GM11168 (cell line): Measurements from ENCODE around the gene GRIP1.

Experiments
- in situ Hi-C: fragments of 300-500 bp; cut with MboI; formaldehyde crosslinking; loops from one replicate; pipeline ENCODE4 v1.12.0; 2022; ENCODE audit warnings: low sequenced_read_pairs; ENCODE audit not compliant: unreplicated experiment

The GRIP1 gene

DNA sequence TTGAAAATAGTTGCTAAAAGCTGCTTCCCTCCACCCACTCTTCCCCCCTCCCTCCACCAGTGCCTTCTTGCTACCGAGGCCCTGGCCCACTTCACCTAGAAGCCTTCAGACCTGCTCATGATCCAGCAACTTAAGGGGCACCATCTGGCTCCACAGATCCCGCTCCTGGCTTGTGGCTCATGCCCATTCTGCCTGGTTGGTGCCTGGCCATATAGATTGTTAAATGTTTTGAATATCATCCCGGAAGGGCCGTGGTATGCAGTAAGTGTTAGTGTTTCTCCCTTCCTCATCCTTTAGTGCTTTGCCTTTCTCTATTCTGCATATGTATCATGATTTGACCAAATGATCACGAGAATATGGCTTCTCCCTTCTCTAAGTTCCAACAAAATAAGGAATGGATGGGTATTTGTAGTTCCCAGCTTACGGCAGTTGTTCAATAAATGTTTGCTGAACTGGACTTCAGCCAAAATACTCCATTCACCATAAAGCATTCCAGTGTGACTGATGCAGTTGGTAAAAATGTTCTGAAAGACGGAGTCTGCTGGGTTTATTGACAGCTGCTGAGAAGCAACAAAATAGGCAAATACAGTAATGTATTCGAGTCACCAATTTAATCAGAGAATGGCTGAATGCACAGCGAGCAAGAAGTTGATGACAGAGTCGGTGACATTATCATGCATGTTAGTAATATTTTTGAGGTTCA is 30.7 kb downstream of the GRIP1 start:
- in situ Hi-C loops, result no loop called here

DNA sequence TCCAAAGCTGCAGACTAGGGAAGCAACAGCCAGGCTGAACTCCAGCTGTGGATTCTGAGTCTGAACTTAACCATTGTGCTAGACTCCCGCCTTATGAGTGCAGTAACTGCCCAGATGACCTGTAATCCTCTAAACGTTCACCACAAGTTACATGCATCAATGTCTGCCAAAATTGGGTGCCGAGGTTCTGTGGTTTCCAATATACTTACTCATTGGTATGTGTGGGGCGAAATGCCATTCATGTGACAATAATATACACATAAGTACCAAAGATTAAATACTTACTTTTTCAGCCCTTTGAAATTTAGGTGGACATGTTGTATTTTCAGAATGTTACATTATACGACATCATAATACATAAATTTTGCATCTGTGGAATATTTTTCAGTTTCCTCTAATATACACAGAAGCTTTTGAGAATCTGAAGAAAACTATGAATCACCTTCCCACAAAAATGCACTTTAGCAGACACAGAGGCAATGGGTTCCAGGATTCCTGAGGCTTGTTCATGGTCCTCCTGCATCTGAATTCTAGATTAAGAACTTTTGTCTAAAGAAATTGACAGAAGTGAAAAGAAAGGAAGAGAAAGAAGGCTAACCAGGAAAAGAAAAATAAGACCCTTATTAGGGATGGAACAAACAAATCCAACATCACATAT is 31.7 kb downstream of the GRIP1 start:
- in situ Hi-C loops, result no loop called here

DNA sequence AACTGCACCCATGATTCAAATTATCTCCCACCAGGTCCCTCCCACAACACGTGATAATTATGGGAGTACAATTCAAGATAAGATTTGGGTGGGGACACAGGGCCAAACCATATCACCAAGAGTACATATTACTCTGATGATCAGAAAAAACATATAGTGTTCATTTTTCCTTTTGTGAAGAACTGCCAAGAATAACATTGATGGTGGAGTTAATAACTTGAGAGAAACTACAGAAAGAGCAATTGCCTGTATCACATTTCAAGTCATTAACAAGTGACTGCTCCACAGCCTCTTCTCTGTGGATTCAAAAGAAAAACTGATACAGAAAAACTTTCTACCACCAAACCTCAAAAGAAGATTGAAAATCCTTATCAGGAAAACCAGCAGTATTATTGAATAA is 34.7 kb downstream of the GRIP1 start:
- in situ Hi-C loops, result no loop called here

DNA sequence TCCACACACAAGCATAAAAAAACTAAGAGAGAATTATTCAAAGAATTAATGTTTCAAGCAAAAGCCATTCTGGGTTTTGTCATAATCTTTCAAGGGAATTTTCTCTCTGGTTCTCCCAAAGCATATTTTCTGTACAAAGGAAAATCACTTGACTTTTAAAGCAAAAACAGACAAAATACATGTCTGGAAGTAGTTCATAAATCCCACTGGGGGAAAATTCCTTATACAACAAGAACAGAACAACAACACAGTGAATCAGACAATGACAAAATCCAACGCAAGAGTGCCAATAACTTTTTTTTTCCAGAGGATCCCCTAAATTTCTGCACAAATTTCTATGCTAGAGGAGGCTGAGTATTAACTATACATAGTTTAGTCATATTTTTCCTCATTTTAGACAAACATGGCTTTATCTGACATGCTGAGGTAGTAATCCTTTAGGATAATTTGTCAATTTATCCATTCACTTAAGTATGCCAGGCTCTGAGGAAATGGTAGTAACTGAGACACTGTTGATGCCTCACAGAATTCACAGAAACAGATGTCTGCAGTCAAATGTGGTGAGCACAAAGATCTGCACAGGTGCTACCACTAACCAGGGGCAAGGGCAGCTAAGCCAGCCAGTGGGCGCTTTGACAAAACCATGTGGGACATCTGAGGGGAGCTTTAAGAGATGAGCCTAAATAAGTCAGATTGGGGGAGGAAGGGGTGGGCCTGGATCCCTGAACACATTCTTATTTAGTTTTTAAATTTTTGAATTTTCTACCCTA is 38.0 kb downstream of the GRIP1 start:
- in situ Hi-C loops, result no loop called here

DNA sequence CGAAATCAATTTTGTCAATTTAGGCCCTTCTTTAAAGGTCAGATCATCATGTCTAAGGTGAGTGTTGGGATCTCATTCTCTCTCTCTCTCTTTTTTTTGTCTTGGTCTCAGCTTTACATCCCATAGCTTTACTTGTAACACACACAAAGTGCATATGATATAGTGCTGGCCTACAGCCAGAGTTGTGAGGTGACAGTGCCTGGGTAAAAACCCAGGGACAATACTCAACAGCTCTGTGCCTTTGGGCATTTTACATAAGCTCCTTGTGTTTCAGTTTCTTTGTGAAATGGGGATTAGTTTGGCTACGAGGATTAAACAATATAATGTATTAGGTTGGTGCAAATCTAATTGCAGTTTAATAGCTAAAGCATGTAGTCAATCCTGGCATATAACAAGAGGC is 40.2 kb downstream of the GRIP1 start:
- in situ Hi-C loops, result no loop called here

DNA sequence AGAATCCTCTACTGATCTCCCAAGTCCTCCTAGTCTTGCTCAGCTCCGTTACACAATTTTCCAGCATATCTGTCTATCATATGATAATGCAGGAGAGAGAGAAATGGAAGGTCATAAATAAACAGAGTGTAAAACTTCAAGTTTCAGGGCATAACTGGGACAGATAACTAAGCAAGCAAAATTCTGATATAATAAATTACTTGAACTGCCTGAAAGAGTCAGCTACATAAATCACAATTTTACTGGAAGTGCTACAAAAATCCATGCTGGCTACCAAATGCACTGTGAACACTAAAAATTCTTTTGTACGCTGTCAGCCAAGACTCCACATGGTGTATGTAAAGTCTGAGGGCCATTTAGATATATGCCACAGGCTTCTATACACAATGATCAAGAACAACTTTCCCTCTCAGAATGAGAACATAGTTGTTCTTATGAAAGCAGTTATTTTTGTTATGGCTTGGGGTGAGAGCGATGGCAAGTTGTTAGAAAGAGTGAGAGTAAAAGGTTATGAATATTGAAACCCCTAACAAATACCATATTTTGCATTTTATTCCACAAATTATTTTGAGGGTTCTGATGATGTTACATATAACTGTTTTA is 41.1 kb downstream of the GRIP1 start:
- in situ Hi-C loops, result no loop called here

DNA sequence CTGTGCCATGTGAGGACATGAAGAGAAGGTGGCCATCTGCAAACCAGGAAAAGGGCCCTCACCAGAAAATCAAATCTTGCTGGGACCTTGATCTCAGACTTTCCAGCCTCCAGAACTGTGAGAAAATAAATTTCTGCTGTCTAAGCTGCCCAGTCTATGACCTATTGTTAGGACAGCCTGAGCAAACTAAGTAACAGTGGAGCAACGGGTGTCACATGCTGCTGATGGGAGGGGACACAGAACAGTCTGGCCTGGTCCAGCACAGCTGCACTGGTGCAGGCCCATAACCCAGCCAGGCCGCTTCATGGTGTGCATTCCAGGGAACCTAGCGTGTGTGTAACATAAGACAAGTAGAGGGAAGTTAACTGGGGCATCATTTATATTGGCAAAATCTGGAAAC is 42.1 kb downstream of the GRIP1 start:
- in situ Hi-C loops, result no loop called here

DNA sequence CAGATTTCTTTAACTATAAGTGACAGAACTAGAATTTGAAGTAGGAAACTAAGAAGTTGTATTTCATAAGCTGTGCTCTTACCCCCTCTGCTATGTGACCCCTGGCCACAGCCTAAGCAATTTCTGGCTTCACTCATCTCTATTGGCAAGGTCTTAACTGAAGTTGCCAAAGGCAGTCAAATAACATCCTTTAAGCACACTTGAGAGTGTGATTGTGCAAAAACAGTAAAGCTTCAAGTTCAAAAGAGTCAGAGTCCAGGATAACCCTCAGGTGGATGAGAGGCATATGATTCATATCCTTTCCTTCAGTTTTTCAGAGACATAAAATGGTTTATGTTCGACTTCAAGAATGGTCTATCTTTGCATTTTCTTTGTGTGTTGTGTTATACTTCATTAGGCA is 45.2 kb downstream of the GRIP1 start:
- in situ Hi-C loops, result no loop called here

DNA sequence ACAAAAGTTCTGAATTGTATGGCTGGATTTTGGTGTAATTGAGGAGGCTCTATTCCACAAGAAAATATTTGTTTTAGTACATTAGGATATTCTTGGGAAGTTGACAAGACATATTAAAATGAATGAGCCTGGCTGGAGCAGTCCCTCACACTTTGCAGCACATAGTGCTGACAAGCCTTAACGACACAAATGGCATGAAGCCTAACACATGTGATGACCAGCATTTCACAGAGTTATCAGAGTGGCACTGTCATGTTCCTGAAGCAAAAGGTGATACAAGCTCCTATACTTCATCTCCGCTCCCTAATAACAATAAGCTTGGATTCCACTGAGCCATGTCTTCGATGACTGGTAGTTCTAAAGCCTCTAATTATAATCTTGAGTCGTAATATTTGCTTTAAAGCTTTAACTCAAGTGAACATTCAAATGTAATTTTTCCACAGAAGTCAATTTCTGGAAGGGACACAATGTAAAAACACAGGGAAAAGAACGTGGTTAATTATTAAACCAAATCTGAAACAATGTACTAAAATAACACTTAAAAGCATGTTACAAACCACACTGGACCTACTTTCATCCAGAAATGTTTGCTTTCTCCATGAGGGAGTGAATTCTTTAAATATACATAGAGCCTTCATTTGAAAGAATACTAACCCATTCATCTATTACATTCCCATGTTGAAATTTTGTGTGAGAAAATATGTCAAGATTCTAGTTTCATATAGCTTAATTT is 49.6 kb downstream of the GRIP1 start:
- in situ Hi-C loops, result no loop called here

DNA sequence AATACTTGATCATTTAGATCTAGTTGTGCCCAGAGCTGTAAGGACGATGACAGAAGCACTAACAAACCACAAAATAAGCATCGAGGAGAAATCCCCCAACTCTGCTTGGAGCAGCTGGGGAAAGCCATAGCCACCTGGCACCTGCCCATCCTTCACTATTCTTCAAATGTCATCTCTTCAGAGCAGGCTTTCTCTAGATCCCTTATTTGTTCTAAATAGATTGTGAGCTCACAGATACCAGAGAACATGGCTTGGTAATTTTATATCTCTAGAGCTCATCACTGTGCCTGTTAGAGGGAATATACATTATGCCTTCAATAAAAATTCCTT is 50.9 kb downstream of the GRIP1 start:
- in situ Hi-C loops, result no loop called here

DNA sequence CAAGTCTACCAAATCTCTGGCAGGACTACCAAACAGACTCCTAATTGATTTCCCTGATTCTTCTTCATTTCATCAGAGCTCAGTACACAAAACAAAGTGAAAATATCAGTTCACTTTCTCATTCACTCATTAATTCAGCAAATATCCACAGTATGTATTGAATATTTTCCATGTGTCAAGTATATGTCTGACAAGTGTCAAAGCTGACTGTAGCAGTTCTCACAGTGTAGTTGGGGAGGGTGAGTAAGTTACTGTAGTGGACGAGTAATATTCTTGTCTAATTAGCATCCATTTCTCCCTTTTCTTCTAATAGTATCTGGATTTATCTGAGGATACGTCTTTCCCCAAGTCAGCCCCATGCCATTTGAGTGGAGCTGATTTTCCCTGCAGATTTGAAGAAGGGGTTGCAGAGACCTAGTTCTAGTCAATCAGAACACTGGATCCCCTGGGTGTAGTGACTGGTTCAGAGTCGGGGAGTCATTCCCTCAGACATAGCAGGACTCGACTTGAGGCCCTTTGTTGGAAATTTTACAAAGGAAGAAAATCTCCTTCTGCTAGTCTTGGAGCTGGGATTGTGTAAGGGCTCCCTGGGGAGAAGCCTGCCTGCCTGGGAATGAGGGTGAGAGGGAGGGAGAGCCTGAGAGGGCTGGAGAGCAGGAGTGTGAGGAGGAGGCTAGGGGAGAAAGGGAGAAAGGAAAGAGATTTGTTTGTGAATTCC is 51.4 kb downstream of the GRIP1 start:
- in situ Hi-C loops, result no loop called here

DNA sequence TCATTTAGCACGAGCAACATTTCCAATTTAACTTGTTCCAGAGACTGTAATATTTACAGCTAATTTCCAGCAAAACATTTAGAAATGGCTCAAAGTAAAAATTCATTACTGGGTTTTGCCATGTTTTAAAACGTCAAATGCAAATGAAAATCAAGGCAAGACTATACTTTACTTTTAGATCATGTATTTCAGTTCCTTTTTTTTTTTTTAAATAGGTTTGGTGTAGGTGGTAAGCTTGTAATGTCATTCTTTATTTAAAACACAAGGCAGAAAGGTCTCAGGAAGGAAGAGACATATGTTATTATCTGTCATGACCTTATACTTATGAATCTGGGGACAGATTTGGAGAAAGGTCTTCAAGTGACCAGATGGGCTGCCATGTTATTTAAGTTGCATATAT is 54.1 kb downstream of the GRIP1 start:
- in situ Hi-C loops, result no loop called here

DNA sequence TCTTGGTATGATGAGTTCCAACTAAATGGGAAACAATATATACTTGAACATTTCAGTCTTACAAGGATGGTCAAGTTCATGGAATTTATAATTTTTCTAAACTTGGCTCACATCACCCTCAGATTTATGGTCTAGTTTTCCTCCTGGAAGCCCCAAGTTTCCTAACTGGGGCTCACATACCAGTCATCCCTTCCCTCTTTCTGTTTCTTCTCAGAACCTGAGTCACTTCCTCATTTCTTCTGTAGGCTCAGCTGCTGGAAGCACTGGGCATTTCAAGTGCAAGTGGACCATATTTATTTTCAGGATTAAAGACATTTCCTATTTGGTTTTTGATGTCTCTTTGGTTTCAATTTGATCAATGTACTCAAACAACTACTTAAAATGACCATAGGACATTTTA is 55.4 kb downstream of the GRIP1 start:
- in situ Hi-C loops, result no loop called here

DNA sequence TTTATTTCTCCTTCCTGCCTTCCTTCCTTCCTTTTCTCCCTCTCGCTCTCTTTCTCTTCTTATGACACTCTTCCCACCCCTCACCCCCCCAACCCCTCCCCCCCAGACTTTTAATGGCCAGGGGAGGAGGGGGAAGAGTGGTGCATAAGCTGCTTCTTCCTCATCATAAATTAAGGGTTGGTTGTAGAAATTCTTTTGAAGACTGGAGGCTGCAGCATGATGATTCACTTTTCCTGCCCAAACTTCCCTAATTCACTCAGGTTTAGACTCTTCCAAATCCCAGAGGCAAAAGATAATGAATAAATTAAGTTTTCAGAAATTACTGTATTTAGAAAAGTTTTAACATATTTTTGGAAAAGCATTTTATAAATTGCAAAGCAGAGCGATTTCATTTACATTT is 58.2 kb downstream of the GRIP1 start:
- in situ Hi-C loops, result no loop called here

DNA sequence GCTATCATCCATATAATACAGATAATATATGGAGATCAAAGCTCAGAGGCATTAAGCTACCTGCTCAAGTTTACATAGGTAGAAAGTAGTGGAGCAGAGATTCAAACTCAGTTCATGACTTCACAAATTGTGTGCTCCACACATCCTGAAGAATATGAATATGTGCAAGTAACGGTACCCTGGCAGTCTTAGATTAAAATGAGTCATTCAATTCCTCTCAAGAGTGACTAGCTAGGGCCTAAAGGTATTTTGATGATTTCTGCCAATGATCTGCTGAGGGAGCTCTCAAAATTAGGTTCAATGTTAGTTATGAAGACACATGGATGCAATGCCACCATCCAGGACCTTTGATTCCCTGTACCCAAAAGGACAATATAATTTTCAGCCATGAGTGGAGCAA is 58.9 kb downstream of the GRIP1 start:
- in situ Hi-C loops, result no loop called here

DNA sequence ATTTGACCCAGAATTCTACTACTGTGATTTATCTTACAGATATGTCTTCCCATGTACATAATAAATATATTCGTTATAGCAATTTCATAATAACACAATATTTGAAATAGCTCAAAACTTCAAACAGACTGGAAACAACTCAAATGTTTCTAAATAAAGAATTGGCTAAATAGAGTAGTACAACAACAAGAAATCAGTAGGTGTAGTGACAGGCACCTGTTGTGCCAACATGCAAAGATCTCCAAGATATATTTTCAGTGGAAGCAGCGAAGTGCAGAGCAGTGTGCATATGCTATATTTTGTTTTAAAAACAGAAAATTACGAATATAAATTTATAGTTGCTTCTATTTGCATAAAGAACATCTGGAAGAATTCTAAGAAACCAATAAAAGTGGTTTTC is 60.9 kb downstream of the GRIP1 start:
- in situ Hi-C loops, result no loop called here

DNA sequence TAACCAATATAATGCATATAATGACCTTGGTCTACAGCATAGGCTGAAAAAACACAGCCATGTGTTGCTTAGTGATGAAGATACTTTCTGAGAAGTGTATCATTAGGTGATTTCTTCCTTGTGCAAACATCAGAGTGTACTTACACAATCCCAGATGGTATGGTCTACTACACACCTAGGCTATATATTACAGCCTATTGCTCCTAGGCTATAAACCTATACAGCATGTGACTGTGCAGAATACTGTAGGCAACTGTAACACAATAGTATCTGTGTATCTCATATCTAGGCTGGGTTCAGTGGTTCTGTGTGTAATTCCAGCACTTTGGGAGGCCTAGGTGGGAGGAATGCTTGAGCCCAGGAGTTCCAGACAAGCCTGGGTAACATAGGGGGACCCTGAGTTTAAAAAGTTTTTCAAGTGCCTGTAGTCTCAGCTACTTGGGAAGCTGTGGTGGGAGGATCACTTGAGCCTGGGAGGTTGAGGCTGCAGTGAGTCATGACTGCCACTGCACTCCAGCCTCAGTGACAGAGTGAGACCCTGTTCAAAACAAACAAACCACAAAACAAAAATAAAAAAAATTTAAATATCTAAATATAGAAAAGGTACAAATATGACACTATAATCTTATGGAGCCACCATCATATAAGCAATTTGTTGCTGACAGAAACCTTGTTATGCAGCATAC is 66.6 kb downstream of the GRIP1 start:
- in situ Hi-C loops, result no loop called here

DNA sequence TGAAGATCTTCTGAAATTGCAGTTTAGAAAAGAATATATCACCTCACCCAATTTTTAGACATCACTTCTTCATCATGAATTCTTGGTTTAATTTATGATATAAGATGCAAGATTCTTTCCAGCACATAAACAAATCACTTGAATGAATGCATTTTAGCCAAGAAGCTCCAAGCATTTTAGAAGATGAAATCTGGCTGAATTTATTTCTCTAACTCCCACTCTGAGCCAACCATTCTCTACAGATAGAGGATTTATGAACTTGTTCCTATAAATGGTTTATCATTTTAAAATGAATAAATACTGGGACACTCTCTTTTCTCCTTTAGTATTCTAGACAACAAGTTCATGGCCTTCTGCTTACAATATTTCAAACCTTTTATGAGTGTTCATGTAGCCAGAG is 71.7 kb downstream of the GRIP1 start:
- in situ Hi-C loops, result no loop called here

DNA sequence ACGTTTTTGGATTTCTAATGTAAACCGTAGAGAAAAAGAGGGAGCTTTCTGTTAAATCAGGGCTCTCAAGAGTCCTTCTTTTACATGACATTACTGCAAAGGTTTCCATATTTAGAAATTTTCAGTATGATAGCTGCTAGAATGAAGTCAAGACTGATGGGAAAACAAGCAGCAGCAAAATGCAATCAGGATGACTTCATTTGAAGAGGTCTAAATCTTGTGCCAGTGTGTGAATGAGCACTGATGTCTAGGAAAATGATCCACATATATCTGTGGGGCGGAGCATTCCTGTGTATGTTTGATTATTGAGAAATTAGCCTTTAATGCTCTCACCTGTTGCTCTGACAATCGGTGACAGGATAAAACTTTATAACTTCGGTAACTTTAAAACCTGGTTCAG is 73.6 kb downstream of the GRIP1 start:
- in situ Hi-C loops, result no loop called here
